Pancreas (tissue), 10 donors: Measurements from ENCODE around the gene SHISA2. TPM values are rescaled to one million over a fixed set of nuclear protein-coding genes. Genes with fewer than 3 reads are reported as not detected.

ENCODE experiments used
- ATAC-seq, 4 donors: fragments of 200-7000 bp; cut with Tn5 transposase; one replicate each; pipeline versions ENCODE4 v1.8.0 to v1.9.1; 2020; ENCODE audit warnings: mild to moderate bottlenecking in 4 of 4, moderate library complexity in 4 of 4
- DNase-seq, 6 donors: peaks; one replicate each; pipeline ENCODE4 v3.0.0-alpha.2; 2020
- FAIRE-seq: peaks from 2 replicates; lab custom pipeline; 2012; peaks lifted over from hg19 to GRCh38; lab: Jason Lieb, UNC
- H3K27ac ChIP-seq, 4 donors: fragments of 200-600 bp; sonication (generic); 1 replicate in 3 of 4; 2 replicates in 1 of 4; pipeline versions ENCODE4 v1.5.0 to v1.8.0; 2020
- H3K27me3 ChIP-seq, 4 donors: fragments of 200-600 bp; one replicate each; pipeline ENCODE4 v1.8.0; 2021
- H3K36me3 ChIP-seq, 3 donors: fragments of 200-600 bp; sonication (generic) in 1 of 3; one replicate each; pipeline versions ENCODE4 v1.5.0 to v1.8.0; 2020 to 2021
- H3K4me1 ChIP-seq, 3 donors: fragments of 200-600 bp; one replicate each; pipeline ENCODE4 v1.8.0; 2021
- H3K4me3 ChIP-seq, 4 donors: fragments of 200-600 bp; sonication (generic) in 2 of 4; one replicate each; pipeline versions ENCODE4 v1.5.0 to v1.8.0; 2020 to 2021
- H3K9me3 ChIP-seq, 4 donors: fragments of 200-600 bp; one replicate each; pipeline ENCODE4 v1.8.0; 2021
- WGBS, 2 donors: extraction: QIAGEN DNeasy Blood & Tissue Kit; methylation state at CpG; one replicate each; pipeline ENCODE4 v1.1.7; 2013; 5-methylcytosine and 5-hydroxymethylcytosine counted together
- intact Hi-C, 3 donors: fragments of 100-400 bp; cut with DNase I; formaldehyde crosslinking; loops; one replicate each; pipeline versions ENCODE4 v1.11.1 to v1.14.2; 2022
- polyA plus RNA-seq, 2 donors: library from polyadenylated mRNA; stranded (reverse); fragments of 200-250 nt; gene quantifications; one replicate each; pipeline ENCODE4 v1.2.3, GENCODE V29; 2013
- total RNA-seq, 6 donors: library from RNA; stranded (reverse); fragmentation: NEBNext Ultra II Directional in 4 of 6; extraction: Animal tissue kit (Norgen Biotek cat#: 25700) in 4 of 6; gene quantifications; one replicate each; pipeline versions ENCODE4 v1.2.1 to v1.2.4, GENCODE V29; 2021 to 2023
- TF ChIP-seq, protein P1 (sequence below), 4 donors: fragments of 200-600 bp; sonication (generic) in 3 of 4; IDR thresholded peaks; one replicate each; pipeline versions ENCODE4 v1.5.0 to v1.8.0; 2021; ENCODE audit warnings: antibody characterized with exemption in 4 of 4
- donor health status: healthy with polysubstance abuse.
- donor health status: DM: no; HTN: no; CAD: no; lungs with moderate emphysema.
- donor health status: DM: no; HTN: no; CAD: no.
- donor health status: control.
- donor health status: control.
- donor health status: Bipolar disorder and iron deficiency.
- donor health status: DM: yes; HTN: yes; CAD: no.
- donor health status: DM: no; HTN: no; CAD: no.
- donor health status: DM: no; HTN: no; CAD: no.
- donor health status: DM: yes; HTN: yes; CAD: no.

Gene SHISA2
- total and polyA plus RNA-seq, 8 donors, result 0.23 to 0.98 (median 0.42) TPM

DNA sequence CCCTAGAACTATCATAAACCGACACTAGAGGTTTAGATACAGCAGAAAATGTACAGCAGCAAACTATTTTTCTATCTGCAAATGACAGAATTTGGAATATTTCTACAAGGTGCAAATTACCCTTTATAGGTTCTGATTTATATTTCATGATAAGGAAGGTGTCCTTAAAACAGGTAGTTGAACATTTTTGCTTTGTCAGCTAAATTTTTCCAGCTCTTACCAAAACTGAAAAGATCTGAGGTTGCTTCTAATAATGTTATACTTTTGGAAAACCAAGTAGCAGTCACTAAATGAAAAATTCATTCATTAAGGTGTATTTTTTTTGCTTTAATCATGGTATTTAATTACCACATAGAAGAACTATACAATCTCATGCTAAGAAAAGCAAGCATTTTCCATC lies 9.0 kb downstream of the SHISA2 start:
- DNase-seq (no peak), FAIRE-seq (no peak), ATAC-seq (no peak)
- 74 to 88% methylated on average over 1 of the region's 1 CpG for WGBS, 2 donors
- Histone ChIP-seq H3K4me1 (no peaks in the 10 kb centered on the region), H3K27ac (no peak overlapping the region), H3K9me3 (no peaks in the 10 kb centered on the region), H3K36me3 (no peaks in the 10 kb centered on the region), H3K4me3 (no peak overlapping the region), H3K27me3 (no peaks in the 10 kb centered on the region)
- intact Hi-C loops, result no loop called here
- TF ChIP-seq, protein P1, sequence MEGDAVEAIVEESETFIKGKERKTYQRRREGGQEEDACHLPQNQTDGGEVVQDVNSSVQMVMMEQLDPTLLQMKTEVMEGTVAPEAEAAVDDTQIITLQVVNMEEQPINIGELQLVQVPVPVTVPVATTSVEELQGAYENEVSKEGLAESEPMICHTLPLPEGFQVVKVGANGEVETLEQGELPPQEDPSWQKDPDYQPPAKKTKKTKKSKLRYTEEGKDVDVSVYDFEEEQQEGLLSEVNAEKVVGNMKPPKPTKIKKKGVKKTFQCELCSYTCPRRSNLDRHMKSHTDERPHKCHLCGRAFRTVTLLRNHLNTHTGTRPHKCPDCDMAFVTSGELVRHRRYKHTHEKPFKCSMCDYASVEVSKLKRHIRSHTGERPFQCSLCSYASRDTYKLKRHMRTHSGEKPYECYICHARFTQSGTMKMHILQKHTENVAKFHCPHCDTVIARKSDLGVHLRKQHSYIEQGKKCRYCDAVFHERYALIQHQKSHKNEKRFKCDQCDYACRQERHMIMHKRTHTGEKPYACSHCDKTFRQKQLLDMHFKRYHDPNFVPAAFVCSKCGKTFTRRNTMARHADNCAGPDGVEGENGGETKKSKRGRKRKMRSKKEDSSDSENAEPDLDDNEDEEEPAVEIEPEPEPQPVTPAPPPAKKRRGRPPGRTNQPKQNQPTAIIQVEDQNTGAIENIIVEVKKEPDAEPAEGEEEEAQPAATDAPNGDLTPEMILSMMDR (IDR thresholded peaks at IDR 0.05), result no peak

DNA sequence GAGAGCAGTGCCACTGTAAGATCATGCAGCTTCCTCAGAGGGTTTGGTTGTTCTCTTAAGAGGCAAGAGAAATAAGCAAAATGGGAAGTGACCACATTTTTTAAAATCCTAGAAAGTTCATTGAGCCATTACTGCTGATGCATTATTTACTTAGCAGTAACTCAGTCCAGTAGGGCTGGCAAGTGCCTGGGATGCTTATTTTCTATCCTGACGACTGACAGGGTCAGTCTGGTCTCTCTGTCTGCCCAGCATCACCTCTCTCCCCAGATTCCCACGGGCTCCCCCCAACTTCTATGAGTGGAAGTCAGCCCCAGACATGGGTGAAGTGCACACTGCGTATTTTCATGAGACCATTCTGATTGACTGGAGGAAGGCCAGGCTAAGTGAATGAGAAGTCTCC lies 10.4 kb downstream of the SHISA2 start:
- Histone ChIP-seq H3K27me3 (no peaks in the 10 kb centered on the region), H3K9me3 (no peaks in the 10 kb centered on the region), H3K4me1 (no peaks in the 10 kb centered on the region), H3K27ac (no peak overlapping the region), H3K4me3 (no peak overlapping the region), H3K36me3 (no peaks in the 10 kb centered on the region)
- WGBS, 2 donors, result 59 to 70% methylated on average over 3 of the region's 3 CpGs
- intact Hi-C loops, result no loop called here
- ATAC-seq (no peak), FAIRE-seq (no peak), DNase-seq (no peak)
- TF ChIP-seq, protein P1 (IDR thresholded peaks at IDR 0.05), result no peak

DNA sequence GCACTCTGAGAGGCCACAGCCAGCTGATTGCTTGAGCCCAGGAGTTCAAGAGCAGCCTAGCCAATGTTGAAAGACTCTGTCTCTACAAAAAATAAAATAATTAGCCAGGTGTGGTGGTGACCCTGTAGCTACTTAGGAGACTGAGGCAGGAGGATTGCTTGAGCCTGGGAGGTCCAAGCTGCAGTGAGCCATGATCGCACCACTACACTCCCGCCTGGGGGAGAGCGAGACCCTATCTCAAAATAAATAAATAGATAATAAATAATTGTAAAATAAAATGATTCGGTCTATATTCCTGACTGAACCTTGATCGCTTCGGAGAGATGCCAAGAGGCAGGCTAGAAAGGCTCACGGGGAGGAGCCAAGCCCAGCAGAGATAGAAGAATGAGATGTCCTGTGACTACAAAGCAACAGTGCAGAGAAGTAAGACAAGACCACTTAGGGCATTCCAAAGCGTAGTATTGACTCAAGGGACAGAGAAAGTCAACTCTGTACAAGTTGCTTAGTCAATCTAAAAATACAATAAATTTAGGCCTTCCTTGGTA lies 12.8 kb downstream of the SHISA2 start:
- no peaks in the 10 kb centered on the region for H3K4me1 ChIP-seq
- TF ChIP-seq, protein P1 (IDR thresholded peaks at IDR 0.05), result no peak
- H3K27me3 ChIP-seq, result no peaks in the 10 kb centered on the region
- 85 to 95% methylated on average over 8 of the region's 8 CpGs for WGBS, 2 donors
- FAIRE-seq (no peak), DNase-seq (no peak), ATAC-seq (no peak)
- H3K36me3 ChIP-seq, result no peaks in the 10 kb centered on the region
- no peak overlapping the region for H3K27ac ChIP-seq
- no peak overlapping the region for H3K4me3 ChIP-seq
- intact Hi-C loops, result no loop called here
- no peaks in the 10 kb centered on the region for H3K9me3 ChIP-seq

DNA sequence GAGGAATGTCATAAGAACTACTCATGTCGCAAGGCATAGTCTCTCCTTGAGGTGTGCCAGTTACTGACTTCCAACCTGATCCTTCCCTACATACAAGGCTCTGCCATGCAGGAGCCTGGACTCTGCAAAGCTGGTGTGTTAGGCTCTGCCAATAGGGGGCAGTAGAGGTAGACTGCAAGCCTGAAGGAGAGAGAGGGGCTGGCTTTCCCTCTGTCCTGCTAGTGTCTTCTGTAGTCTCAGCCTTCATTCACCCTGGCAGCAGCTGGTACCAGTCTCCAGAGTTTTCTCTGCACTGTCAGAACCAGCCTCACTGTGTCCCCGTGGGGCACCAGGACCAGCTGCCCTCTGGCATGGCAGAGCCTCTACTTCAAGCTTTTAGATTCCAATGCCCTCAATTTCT lies 14.5 kb downstream of the SHISA2 start:
- TF ChIP-seq, protein P1 (IDR thresholded peaks at IDR 0.05), result no peak
- 49 to 59% methylated on average over 2 of the region's 2 CpGs for WGBS, 2 donors
- ATAC-seq, result no peak
- H3K36me3 ChIP-seq, result no peaks in the 10 kb centered on the region
- FAIRE-seq, result no peak
- H3K27me3 ChIP-seq, result no peaks in the 10 kb centered on the region
- intact Hi-C loops, result no loop called here
- DNase-seq, result no peak
- H3K9me3 ChIP-seq, result no peaks in the 10 kb centered on the region
- no peak overlapping the region for H3K4me3 ChIP-seq
- no peak overlapping the region for H3K27ac ChIP-seq
- H3K4me1 ChIP-seq, result no peaks in the 10 kb centered on the region

DNA sequence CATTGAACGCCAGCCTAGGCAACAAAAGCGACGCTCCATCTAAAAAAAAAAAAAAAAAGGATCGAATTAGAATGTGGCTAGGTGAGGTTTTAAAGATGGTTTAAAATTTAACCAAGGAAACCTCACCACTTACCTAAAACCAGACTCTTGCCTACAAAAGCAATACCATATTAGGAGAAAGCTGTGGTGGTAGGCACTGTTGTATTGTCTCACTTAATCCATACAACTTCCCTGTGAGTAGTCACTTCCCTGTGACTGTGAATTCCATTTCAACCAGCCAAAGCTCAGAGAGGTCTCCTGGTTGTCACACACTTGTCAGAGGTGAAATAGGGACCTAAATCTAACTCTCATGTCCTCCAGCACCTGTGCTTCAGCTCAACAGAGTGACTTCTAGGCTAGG lies 15.4 kb downstream of the SHISA2 start:
- TF ChIP-seq, protein P1 (IDR thresholded peaks at IDR 0.05), result no peak
- Histone ChIP-seq H3K9me3 (no peaks in the 10 kb centered on the region), H3K27ac (no peak overlapping the region), H3K27me3 (no peaks in the 10 kb centered on the region), H3K4me3 (no peak overlapping the region), H3K4me1 (no peaks in the 10 kb centered on the region), H3K36me3 (no peaks in the 10 kb centered on the region)
- ATAC-seq (no peak), FAIRE-seq (no peak), DNase-seq (no peak)
- WGBS, 2 donors, result 84 to 87% methylated on average over 4 of the region's 4 CpGs
- intact Hi-C loops, result no loop called here
